Esophagus muscularis mucosa (tissue), 4 donors: ENCODE results near the gene FAM25A.

Source experiments
- CTCF ChIP-seq, 3 experiments: fragments of 200-600 bp in 2 of 3; fragments of 450-650 bp in 1 of 3; sonication (generic) in 2 of 3; IDR thresholded peaks; one replicate each; pipeline ENCODE4 v1.5.1; 2017 to 2019; ENCODE audit warnings: antibody characterized with exemption in 3 of 3, mild to moderate bottlenecking in 2 of 3, moderate library complexity in 1 of 3
- EP300 ChIP-seq: sonication (generic); formaldehyde crosslinking; IDR thresholded peaks from one replicate; pipeline ENCODE4 v1.6.1; 2017; ENCODE audit warnings: antibody characterized with exemption
- POLR2A ChIP-seq: fragments of 450-650 bp; IDR thresholded peaks from one replicate; pipeline ENCODE4 v1.6.1; 2017; ENCODE audit warnings: antibody characterized with exemption, moderate library complexity, mild to moderate bottlenecking, low read depth
- POLR2AphosphoS5 ChIP-seq, 2 donors: sonication (generic); formaldehyde crosslinking; IDR thresholded peaks; one replicate each; pipeline ENCODE4 v1.6.1; 2017; ENCODE audit warnings: antibody characterized with exemption in 2 of 2

GRCh38 chr10:86992456-86992855, 27.6 kb upstream of the FAM25A start:
- TF ChIP-seq CTCF (IDR thresholded peaks at IDR 0.05) (no peak), EP300 (no peak), POLR2A (no peak), POLR2AphosphoS5 (IDR thresholded peaks at IDR 0.05) (no peak)
